ENCODE results near the gene RGSL1.
"Not testable (repeated sequence)": the region's sequence is repeated elsewhere in the genome, so short reads cannot be mapped to it uniquely, and the experiment has no call there.

The RGSL1 gene

GRCh38 chr1:182527680-182528079 is 77.7 kb downstream of the RGSL1 start:
- Histone ChIP-seq H3K9ac (ENCODE audit: low read length) (no peak overlapping the region), H4K20me1 (ENCODE audit: low read depth, low read length) (no peaks in the 10 kb centered on the region), H3K79me2 (ENCODE audit: insufficient read depth, low read length) (no peaks in the 10 kb centered on the region), H3F3A (ENCODE audit: insufficient read depth) (no peaks in the 10 kb centered on the region), H3K9me2 (replicated peaks; ENCODE audit: insufficient read depth, low read length) (no peaks in the 10 kb centered on the region), H3K27me3 (ENCODE audit: low read length) (no peaks in the 10 kb centered on the region), H2AFZ (ENCODE audit: low read depth, low read length, severe bottlenecking) (no peak overlapping the region), H3K4me3 (ENCODE audit: insufficient read depth, low read length, poor library complexity, severe bottlenecking) (no peak overlapping the region), H3K9me3 (ENCODE audit: insufficient read depth, low read length) (peaks cover 6% of the 10 kb centered on the region; the same call in 1 of the 2 replicates), H3K27ac (ENCODE audit: low read depth, low read length) (no peak overlapping the region), H3K36me3 (ENCODE audit: low read length) (no peaks in the 10 kb centered on the region), H3K4me2 (ENCODE audit: low read depth, low read length, poor library complexity, severe bottlenecking) (no peak overlapping the region)
- TF ChIP-seq EZH2phosphoT487 (conservative IDR thresholded peaks at IDR 0.05; ENCODE audit: low read length) (no peak), CTCF (IDR thresholded peaks at IDR 0.05; ENCODE audit: insufficient read depth, low read length, poor library complexity, severe bottlenecking) (peak; percentile 17)

- H3F3A ChIP-seq (ENCODE audit: insufficient read depth); H3K79me2 ChIP-seq (ENCODE audit: insufficient read depth, low read length); H3K4me3 ChIP-seq (ENCODE audit: insufficient read depth, low read length, poor library complexity, severe bottlenecking); H3K36me3 ChIP-seq (ENCODE audit: low read length); H3K4me2 ChIP-seq (ENCODE audit: low read depth, low read length, poor library complexity, severe bottlenecking); H2AFZ ChIP-seq (ENCODE audit: low read depth, low read length, severe bottlenecking); H3K9ac ChIP-seq (ENCODE audit: low read length); H3K9me3 ChIP-seq (ENCODE audit: insufficient read depth, low read length); H3K27me3 ChIP-seq (ENCODE audit: low read length); H3K27ac ChIP-seq (ENCODE audit: low read depth, low read length); H4K20me1 ChIP-seq (ENCODE audit: low read depth, low read length); H3K9me2 ChIP-seq (replicated peaks; ENCODE audit: insufficient read depth, low read length): not testable (repeated sequence)
These were observed 78.3 kb downstream of the RGSL1 start for GRCh38 chr1:182528206-182528605.

- Histone ChIP-seq H3K9me3 (ENCODE audit: insufficient read depth, low read length) (no peaks in the 10 kb centered on the region; the same call in 1 of the 2 replicates), H3K9me2 (replicated peaks; ENCODE audit: insufficient read depth, low read length) (no peaks in the 10 kb centered on the region), H3K4me2 (ENCODE audit: low read depth, low read length, poor library complexity, severe bottlenecking) (no peak overlapping the region), H3K27ac (ENCODE audit: low read depth, low read length) (no peak overlapping the region), H4K20me1 (ENCODE audit: low read depth, low read length) (no peaks in the 10 kb centered on the region), H3F3A (ENCODE audit: insufficient read depth) (no peaks in the 10 kb centered on the region), H3K9ac (ENCODE audit: low read length) (no peak overlapping the region), H3K4me3 (ENCODE audit: insufficient read depth, low read length, poor library complexity, severe bottlenecking) (no peak overlapping the region), H3K79me2 (ENCODE audit: insufficient read depth, low read length) (no peaks in the 10 kb centered on the region), H3K36me3 (ENCODE audit: low read length) (no peaks in the 10 kb centered on the region), H3K27me3 (ENCODE audit: low read length) (no peaks in the 10 kb centered on the region), H2AFZ (ENCODE audit: low read depth, low read length, severe bottlenecking) (no peak overlapping the region)
- TF ChIP-seq CTCF (IDR thresholded peaks at IDR 0.05; ENCODE audit: insufficient read depth, low read length, poor library complexity, severe bottlenecking) (no peak), EZH2phosphoT487 (conservative IDR thresholded peaks at IDR 0.05; ENCODE audit: low read length) (no peak)
These were observed 84.0 kb downstream of the RGSL1 start for GRCh38 chr1:182533896-182534295.

GRCh38 chr1:182549346-182549745 is 99.4 kb downstream of the RGSL1 start:
- no peaks in the 10 kb centered on the region for H4K20me1 ChIP-seq (ENCODE audit: low read depth, low read length)
- no peak overlapping the region for H3K9ac ChIP-seq (ENCODE audit: low read length)
- no peak overlapping the region for H3K27ac ChIP-seq (ENCODE audit: low read depth, low read length)
- H3F3A ChIP-seq (ENCODE audit: insufficient read depth): no peaks in the 10 kb centered on the region
- TF ChIP-seq EZH2phosphoT487 (conservative IDR thresholded peaks at IDR 0.05; ENCODE audit: low read length) (no peak), CTCF (IDR thresholded peaks at IDR 0.05; ENCODE audit: insufficient read depth, low read length, poor library complexity, severe bottlenecking) (no peak)
- no peak overlapping the region for H3K4me3 ChIP-seq (ENCODE audit: insufficient read depth, low read length, poor library complexity, severe bottlenecking)
- no peak overlapping the region for H2AFZ ChIP-seq (ENCODE audit: low read depth, low read length, severe bottlenecking)
- no peaks in the 10 kb centered on the region for H3K36me3 ChIP-seq (ENCODE audit: low read length)
- no peak overlapping the region for H3K4me2 ChIP-seq (ENCODE audit: low read depth, low read length, poor library complexity, severe bottlenecking)
- H3K9me3 ChIP-seq (ENCODE audit: insufficient read depth, low read length): no peaks in the 10 kb centered on the region
- no peaks in the 10 kb centered on the region for H3K9me2 ChIP-seq (replicated peaks; ENCODE audit: insufficient read depth, low read length)
- H3K27me3 ChIP-seq (ENCODE audit: low read length): no peaks in the 10 kb centered on the region
- H3K79me2 ChIP-seq (ENCODE audit: insufficient read depth, low read length): no peaks in the 10 kb centered on the region
